ENCODE results near the gene ZNF181. TPM values are rescaled to one million over a fixed set of nuclear protein-coding genes. Genes with fewer than 3 reads are reported as not detected.

ZNF181 gene
- total and polyA plus RNA-seq, 4 donors, result 8.9 to 15.2 (median 10.0) TPM

DNA sequence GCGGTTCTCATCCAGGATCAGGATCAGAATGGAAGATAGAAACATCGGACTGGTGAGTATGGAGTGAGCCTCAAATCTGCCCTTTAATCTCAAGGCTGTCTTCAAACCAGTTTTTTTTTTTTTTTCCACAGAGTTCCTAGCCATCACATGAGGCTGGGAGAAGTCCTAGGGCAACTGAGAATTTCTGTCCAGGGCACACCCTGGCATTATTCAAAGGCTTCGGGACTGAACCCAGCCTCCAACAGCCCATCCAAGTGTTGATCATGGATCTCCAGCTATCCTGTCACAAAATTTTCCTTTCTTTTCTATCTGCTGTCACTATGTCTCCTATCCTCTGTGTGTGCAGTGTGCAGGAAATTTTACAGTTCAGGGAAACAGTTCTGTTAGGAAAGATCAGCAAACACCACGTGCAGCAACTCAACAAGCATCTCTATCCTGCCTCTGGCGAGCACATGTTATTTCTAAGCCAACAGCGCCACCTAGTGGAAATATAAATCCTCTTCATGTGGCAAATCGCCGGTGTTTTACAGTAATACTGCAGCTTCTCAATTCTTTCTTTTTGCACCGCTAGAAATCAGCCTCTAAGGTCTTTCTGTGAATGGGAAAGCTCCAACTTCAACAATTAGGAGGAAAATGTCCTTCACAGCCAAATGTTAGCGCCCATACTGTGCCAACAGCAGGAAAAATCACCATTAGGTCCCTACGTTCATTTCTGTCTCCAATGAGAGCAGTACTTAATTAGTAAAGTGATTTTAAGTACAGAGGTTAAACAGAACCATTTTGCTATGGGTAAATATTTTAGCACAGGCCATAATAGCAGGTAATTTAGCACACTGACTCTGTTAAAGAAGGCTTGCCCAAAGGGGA lies 21.4 kb upstream of the ZNF181 start (continued):
- no peak for TF ChIP-seq REST (IDR thresholded peaks at IDR 0.05)

- 77% methylated on average over 2 of the region's 2 CpGs for WGBS
- H3K4me3 ChIP-seq (ENCODE audit: low read depth in 1 of 3, low read length in 3 of 3), result no peak overlapping the region
- DNase-seq (ENCODE audit: low spot score), result no peak
- peaks cover 0 to 22% (median 3%) of the 10 kb centered on the region in 4 donors for H3K9me3 ChIP-seq (ENCODE audit: control insufficient read depth in 4 of 4, low read length in 3 of 4)
- H3K36me3 ChIP-seq (ENCODE audit: control insufficient read depth in 4 of 4, insufficient read depth in 3 of 4, low read depth in 1 of 4, low read length in 3 of 4), result no peaks in the 10 kb centered on the region
- H3K27me3 ChIP-seq (ENCODE audit: control insufficient read depth in 4 of 4, insufficient read depth in 4 of 4, low read length in 3 of 4), result peaks cover 0 to 2% (median 0%) of the 10 kb centered on the region in 4 donors
- no peak overlapping the region for H3K27ac ChIP-seq (ENCODE audit: low read depth in 1 of 2, low read length in 2 of 2)
- no peak overlapping the region for H3K9ac ChIP-seq (ENCODE audit: low read depth in 1 of 2, low read length in 2 of 2)
- no peak for TF ChIP-seq RAD21 (IDR thresholded peaks at IDR 0.05)
- TF ChIP-seq FOXA2 (IDR thresholded peaks at IDR 0.05), result no peak
- no peak for TF ChIP-seq REST (IDR thresholded peaks at IDR 0.05)
- TF ChIP-seq HNF4A (conservative IDR thresholded peaks at IDR 0.05), result no peak
- no peak for TF ChIP-seq YY1 (IDR thresholded peaks at IDR 0.05)
- no peak for TF ChIP-seq ATF3 (IDR thresholded peaks at IDR 0.05)
- TF ChIP-seq RXRA (IDR thresholded peaks at IDR 0.05), result no peak
- TF ChIP-seq FOXA1 (IDR thresholded peaks at IDR 0.05), result no peak
- TF ChIP-seq HNF4G (IDR thresholded peaks at IDR 0.05), result no peak
- TF ChIP-seq, protein P1, sequence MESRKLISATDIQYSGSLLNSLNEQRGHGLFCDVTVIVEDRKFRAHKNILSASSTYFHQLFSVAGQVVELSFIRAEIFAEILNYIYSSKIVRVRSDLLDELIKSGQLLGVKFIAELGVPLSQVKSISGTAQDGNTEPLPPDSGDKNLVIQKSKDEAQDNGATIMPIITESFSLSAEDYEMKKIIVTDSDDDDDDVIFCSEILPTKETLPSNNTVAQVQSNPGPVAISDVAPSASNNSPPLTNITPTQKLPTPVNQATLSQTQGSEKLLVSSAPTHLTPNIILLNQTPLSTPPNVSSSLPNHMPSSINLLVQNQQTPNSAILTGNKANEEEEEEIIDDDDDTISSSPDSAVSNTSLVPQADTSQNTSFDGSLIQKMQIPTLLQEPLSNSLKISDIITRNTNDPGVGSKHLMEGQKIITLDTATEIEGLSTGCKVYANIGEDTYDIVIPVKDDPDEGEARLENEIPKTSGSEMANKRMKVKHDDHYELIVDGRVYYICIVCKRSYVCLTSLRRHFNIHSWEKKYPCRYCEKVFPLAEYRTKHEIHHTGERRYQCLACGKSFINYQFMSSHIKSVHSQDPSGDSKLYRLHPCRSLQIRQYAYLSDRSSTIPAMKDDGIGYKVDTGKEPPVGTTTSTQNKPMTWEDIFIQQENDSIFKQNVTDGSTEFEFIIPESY (IDR thresholded peaks at IDR 0.05), result no peak
- H3K4me1 ChIP-seq (ENCODE audit: control insufficient read depth in 4 of 4, insufficient read depth in 4 of 4, low read length in 3 of 4), result no peaks in the 10 kb centered on the region
Measured at GRCh38 chr19:34713262-34713637, 20.8 kb upstream of the ZNF181 start.

Data from liver (tissue), 9 donors.